ENCODE measurements around the gene TOM1L2. TPM values are rescaled to one million over a fixed set of nuclear protein-coding genes. Genes with fewer than 3 reads are reported as not detected.

TOM1L2 gene
- total and polyA plus RNA-seq, 2 donors from 2014 or later, result 28.2 to 59.4 TPM

- TF ChIP-seq, protein P1, sequence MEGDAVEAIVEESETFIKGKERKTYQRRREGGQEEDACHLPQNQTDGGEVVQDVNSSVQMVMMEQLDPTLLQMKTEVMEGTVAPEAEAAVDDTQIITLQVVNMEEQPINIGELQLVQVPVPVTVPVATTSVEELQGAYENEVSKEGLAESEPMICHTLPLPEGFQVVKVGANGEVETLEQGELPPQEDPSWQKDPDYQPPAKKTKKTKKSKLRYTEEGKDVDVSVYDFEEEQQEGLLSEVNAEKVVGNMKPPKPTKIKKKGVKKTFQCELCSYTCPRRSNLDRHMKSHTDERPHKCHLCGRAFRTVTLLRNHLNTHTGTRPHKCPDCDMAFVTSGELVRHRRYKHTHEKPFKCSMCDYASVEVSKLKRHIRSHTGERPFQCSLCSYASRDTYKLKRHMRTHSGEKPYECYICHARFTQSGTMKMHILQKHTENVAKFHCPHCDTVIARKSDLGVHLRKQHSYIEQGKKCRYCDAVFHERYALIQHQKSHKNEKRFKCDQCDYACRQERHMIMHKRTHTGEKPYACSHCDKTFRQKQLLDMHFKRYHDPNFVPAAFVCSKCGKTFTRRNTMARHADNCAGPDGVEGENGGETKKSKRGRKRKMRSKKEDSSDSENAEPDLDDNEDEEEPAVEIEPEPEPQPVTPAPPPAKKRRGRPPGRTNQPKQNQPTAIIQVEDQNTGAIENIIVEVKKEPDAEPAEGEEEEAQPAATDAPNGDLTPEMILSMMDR (IDR thresholded peaks at IDR 0.05; ENCODE audit: borderline replicate concordance, extremely low read depth, insufficient read depth), result no peak
- peaks cover 7 to 24% (median 13%) of the 10 kb centered on the region in 3 donors for H3K4me1 ChIP-seq (ENCODE audit: control insufficient read depth in 2 of 3, insufficient read depth in 2 of 3, low read depth in 1 of 3, low read length in 3 of 3)
- H3K4me3 ChIP-seq (ENCODE audit: low read length in 3 of 3), result no peak overlapping the region
- no peaks in the 10 kb centered on the region for H3K36me3 ChIP-seq (ENCODE audit: control insufficient read depth in 2 of 3, insufficient read depth in 3 of 3, low read length in 3 of 3)
- FAIRE-seq (no peak), DNase-seq (no peak)
- H3K27me3 ChIP-seq (ENCODE audit: control insufficient read depth, insufficient read depth, low read length), result no peaks in the 10 kb centered on the region
- H3K9ac ChIP-seq (ENCODE audit: low read length in 3 of 3), result no peak overlapping the region
- H3K27ac ChIP-seq (ENCODE audit: low read depth in 2 of 2, low read length in 2 of 2), result peak overlapping the region in 1 of 2 donors; percentile 9
- no peaks in the 10 kb centered on the region for H3K9me3 ChIP-seq (ENCODE audit: control insufficient read depth in 2 of 3, insufficient read depth in 1 of 3, low read length in 3 of 3)
- intact Hi-C loops (cut with DNase I), result no loop called here
Observed at GRCh38 chr17:17966399-17966798, 5.8 kb downstream of the TOM1L2 start.

DNA sequence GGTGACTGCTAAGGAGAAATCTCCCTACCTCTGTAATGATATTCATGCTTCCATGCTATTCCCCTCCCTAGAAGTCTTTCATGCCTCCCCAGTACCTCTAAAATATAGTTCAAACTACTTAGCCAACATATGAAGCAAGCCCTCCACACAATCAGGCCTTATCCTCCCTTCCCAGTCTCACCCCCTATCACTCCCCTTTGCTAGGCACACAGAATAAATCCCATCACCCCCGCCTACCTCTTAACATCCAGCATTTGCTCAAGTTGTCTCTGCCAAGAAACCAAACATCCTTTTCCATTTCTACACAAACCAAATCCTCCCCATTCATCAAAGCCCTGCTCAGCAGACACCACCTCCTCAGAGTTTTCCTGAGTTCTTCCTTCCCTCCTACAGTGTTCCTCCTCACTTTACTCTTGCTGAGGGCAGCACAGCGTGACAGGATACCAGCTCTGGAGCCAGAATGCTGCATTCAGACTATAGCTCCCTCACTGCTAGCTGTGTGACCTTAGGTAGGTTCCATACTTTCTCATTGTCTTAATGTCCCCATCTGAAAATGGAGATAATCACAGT lies 7.0 kb downstream of the TOM1L2 start:
- FAIRE-seq (no peak), DNase-seq (no peak)
- Histone ChIP-seq H3K9ac (ENCODE audit: low read length in 3 of 3) (no peak overlapping the region), H3K4me1 (ENCODE audit: control insufficient read depth in 2 of 3, insufficient read depth in 2 of 3, low read depth in 1 of 3, low read length in 3 of 3) (peaks cover 3 to 16% (median 10%) of the 10 kb centered on the region in 3 donors), H3K27me3 (ENCODE audit: control insufficient read depth, insufficient read depth, low read length) (no peaks in the 10 kb centered on the region), H3K36me3 (ENCODE audit: control insufficient read depth in 2 of 3, insufficient read depth in 3 of 3, low read length in 3 of 3) (no peaks in the 10 kb centered on the region), H3K9me3 (ENCODE audit: control insufficient read depth in 2 of 3, insufficient read depth in 1 of 3, low read length in 3 of 3) (no peaks in the 10 kb centered on the region), H3K4me3 (ENCODE audit: low read length in 3 of 3) (no peak overlapping the region), H3K27ac (ENCODE audit: low read depth in 2 of 2, low read length in 2 of 2) (peak overlapping the region in 1 of 2 donors; percentile 9)
- intact Hi-C loops (cut with DNase I), result no loop called here
- TF ChIP-seq, protein P1 (IDR thresholded peaks at IDR 0.05; ENCODE audit: borderline replicate concordance, extremely low read depth, insufficient read depth), result no peak

- intact Hi-C loops (cut with DNase I), result no loop called here
Observed at GRCh38 chr17:17964710-17965109, 7.5 kb downstream of the TOM1L2 start.

More at GRCh38 chr17:17964710-17965109, 7.5 kb downstream of the TOM1L2 start:
- Histone ChIP-seq H3K27ac (ENCODE audit: low read depth in 2 of 2, low read length in 2 of 2) (no peak overlapping the region), H3K27me3 (ENCODE audit: control insufficient read depth, insufficient read depth, low read length) (no peaks in the 10 kb centered on the region), H3K9me3 (ENCODE audit: control insufficient read depth in 2 of 3, insufficient read depth in 1 of 3, low read length in 3 of 3) (no peaks in the 10 kb centered on the region), H3K36me3 (ENCODE audit: control insufficient read depth in 2 of 3, insufficient read depth in 3 of 3, low read length in 3 of 3) (no peaks in the 10 kb centered on the region), H3K9ac (ENCODE audit: low read length in 3 of 3) (no peak overlapping the region), H3K4me1 (ENCODE audit: control insufficient read depth in 2 of 3, insufficient read depth in 2 of 3, low read depth in 1 of 3, low read length in 3 of 3) (peaks cover 3 to 20% (median 10%) of the 10 kb centered on the region in 3 donors), H3K4me3 (ENCODE audit: low read length in 3 of 3) (no peak overlapping the region)
- peak in 1 of 5 donors; percentile 37 for DNase-seq
- TF ChIP-seq, protein P1 (IDR thresholded peaks at IDR 0.05; ENCODE audit: borderline replicate concordance, extremely low read depth, insufficient read depth), result no peak
- no peak for FAIRE-seq

All from kidney (tissue), 14 donors.